ENCODE measurements around the gene MANSC4.

DNA sequence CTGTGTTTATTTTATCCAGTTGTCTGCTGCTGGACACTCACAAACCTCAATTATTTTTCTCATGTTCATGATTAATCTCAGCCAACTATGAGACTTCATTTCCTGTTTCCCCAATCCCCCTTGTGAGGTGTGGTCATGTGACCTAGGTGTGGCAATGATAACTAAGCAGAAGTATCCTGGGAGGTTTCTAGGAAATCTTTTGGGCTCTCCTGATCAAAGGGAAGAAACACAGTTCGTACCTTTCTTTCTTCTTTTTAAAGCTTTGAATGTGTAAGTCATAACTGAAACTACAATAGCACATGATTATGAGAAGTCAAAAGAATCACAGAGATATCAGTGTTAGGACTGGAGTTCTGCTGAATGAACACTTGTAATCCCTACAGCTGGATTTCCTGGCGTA is 34.4 kb upstream of the MANSC4 start:
- TF ChIP-seq SP1 (IDR thresholded peaks at IDR 0.05) (no peak), ELF4 (IDR thresholded peaks at IDR 0.05) (no peak), FOXM1 (IDR thresholded peaks at IDR 0.05; ENCODE audit: borderline replicate concordance) (no peak), BHLHE40 (IDR thresholded peaks at IDR 0.05; ENCODE audit: borderline replicate concordance) (no peak), ARNT (IDR thresholded peaks at IDR 0.05) (no peak), ZNF384 (IDR thresholded peaks at IDR 0.05) (no peak), FOXK2 (IDR thresholded peaks at IDR 0.05) (no peak), FOXA1 (IDR thresholded peaks at IDR 0.05) (no peak), TARDBP (IDR thresholded peaks at IDR 0.05) (no peak), SUZ12 (IDR thresholded peaks at IDR 0.05) (no peak), LEF1 (IDR thresholded peaks at IDR 0.05; ENCODE audit: borderline replicate concordance) (no peak), NFRKB (IDR thresholded peaks at IDR 0.05) (no peak), L3MBTL2 (conservative IDR thresholded peaks at IDR 0.05) (no peak)
- TF ChIP-seq, protein P1, sequence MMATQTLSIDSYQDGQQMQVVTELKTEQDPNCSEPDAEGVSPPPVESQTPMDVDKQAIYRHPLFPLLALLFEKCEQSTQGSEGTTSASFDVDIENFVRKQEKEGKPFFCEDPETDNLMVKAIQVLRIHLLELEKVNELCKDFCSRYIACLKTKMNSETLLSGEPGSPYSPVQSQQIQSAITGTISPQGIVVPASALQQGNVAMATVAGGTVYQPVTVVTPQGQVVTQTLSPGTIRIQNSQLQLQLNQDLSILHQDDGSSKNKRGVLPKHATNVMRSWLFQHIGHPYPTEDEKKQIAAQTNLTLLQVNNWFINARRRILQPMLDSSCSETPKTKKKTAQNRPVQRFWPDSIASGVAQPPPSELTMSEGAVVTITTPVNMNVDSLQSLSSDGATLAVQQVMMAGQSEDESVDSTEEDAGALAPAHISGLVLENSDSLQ (IDR thresholded peaks at IDR 0.05) = no peak
